HepG2 (cell line): ENCODE data around the gene WNT2. TPM values are rescaled to one million over a fixed set of nuclear protein-coding genes. Genes with fewer than 3 reads are reported as not detected.

Experiments used
- FOXM1 ChIP-seq: sonication (generic); formaldehyde crosslinking; IDR thresholded peaks from 2 replicates; pipeline ENCODE4 v1.5.0; 2020; ENCODE audit warnings: missing genetic modification reagents
- RFX1 ChIP-seq: fragments of 450-650 bp; IDR thresholded peaks from 2 replicates; pipeline ENCODE4 v1.6.1; 2017
- ZNF230 ChIP-seq: sonication (generic); formaldehyde crosslinking; IDR thresholded peaks from 2 replicates; pipeline ENCODE4 v1.4.0; 2020; ENCODE audit warnings: mild to moderate bottlenecking, missing genetic modification reagents
- ZNF605 ChIP-seq: sonication (generic); formaldehyde crosslinking; IDR thresholded peaks from 2 replicates; pipeline ENCODE4 v1.8.0; 2022; ENCODE audit warnings: mild to moderate bottlenecking, missing genetic modification reagents
- polyA plus RNA-seq, 8 experiments: library from polyadenylated mRNA; depleted of rRNA in 3 of 8; stranded (reverse) in 7 of 8; unstranded in 1 of 8; fragments of >200 nt; fragmentation: Illumina TruSeq in 4 of 8; extraction: Trizol in 4 of 8; gene quantifications; 2 replicates each; pipeline versions ENCODE4 v1.2.1 to v1.2.3, GENCODE V29; 2011 to 2016; ENCODE audit warnings: low read depth in 4 of 8, missing spikeins in 1 of 8, mixed read lengths in 1 of 8; ENCODE audit not compliant: insufficient read depth in 1 of 8
- total RNA-seq, 5 experiments: library from RNA; depleted of rRNA; stranded (reverse); fragments of >200 nt; fragmentation: Illumina TruSeq; extraction: Trizol; gene quantifications; 2 replicates each; pipeline ENCODE4 v1.2.3, GENCODE V29; 2016; ENCODE audit warnings: low read depth in 1 of 5
- TF ChIP-seq, protein P1 (sequence below): sonication (generic); formaldehyde crosslinking; IDR thresholded peaks from 2 replicates; pipeline ENCODE4 v1.5.0; 2020; ENCODE audit warnings: mild to moderate bottlenecking, missing genetic modification reagents, borderline replicate concordance
- TF ChIP-seq, protein P2 (sequence below): sonication (generic); formaldehyde crosslinking; IDR thresholded peaks from 2 replicates; pipeline ENCODE4 v1.5.0; 2020; ENCODE audit warnings: missing genetic modification reagents, mild to moderate bottlenecking, borderline replicate concordance

The WNT2 gene
- total and polyA plus RNA-seq, 2 of the 13 experiments (the other 11 are each of a cell fraction or from before 2014, with no cell fraction given), result not detected

DNA sequence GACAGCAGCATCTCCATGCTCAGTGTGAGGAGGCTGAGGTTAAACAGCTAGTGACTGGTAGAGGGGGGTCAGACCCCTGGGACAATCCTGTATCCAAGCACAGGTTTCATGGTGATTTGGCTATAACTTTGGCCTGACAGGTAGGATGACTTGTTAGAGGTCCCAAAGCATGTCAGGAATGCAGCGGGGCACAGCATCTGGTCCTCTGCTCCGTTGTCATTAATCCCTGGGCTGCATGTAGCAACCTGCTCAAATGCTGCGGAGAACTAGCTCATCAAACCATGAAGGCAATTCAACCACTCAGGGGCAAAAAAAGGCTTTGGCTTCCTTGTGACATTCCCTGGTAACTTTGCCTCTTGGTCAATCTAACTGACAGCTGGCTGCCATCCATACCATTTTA is 26.8 kb downstream of the WNT2 start (continued):
- TF ChIP-seq, protein P1, sequence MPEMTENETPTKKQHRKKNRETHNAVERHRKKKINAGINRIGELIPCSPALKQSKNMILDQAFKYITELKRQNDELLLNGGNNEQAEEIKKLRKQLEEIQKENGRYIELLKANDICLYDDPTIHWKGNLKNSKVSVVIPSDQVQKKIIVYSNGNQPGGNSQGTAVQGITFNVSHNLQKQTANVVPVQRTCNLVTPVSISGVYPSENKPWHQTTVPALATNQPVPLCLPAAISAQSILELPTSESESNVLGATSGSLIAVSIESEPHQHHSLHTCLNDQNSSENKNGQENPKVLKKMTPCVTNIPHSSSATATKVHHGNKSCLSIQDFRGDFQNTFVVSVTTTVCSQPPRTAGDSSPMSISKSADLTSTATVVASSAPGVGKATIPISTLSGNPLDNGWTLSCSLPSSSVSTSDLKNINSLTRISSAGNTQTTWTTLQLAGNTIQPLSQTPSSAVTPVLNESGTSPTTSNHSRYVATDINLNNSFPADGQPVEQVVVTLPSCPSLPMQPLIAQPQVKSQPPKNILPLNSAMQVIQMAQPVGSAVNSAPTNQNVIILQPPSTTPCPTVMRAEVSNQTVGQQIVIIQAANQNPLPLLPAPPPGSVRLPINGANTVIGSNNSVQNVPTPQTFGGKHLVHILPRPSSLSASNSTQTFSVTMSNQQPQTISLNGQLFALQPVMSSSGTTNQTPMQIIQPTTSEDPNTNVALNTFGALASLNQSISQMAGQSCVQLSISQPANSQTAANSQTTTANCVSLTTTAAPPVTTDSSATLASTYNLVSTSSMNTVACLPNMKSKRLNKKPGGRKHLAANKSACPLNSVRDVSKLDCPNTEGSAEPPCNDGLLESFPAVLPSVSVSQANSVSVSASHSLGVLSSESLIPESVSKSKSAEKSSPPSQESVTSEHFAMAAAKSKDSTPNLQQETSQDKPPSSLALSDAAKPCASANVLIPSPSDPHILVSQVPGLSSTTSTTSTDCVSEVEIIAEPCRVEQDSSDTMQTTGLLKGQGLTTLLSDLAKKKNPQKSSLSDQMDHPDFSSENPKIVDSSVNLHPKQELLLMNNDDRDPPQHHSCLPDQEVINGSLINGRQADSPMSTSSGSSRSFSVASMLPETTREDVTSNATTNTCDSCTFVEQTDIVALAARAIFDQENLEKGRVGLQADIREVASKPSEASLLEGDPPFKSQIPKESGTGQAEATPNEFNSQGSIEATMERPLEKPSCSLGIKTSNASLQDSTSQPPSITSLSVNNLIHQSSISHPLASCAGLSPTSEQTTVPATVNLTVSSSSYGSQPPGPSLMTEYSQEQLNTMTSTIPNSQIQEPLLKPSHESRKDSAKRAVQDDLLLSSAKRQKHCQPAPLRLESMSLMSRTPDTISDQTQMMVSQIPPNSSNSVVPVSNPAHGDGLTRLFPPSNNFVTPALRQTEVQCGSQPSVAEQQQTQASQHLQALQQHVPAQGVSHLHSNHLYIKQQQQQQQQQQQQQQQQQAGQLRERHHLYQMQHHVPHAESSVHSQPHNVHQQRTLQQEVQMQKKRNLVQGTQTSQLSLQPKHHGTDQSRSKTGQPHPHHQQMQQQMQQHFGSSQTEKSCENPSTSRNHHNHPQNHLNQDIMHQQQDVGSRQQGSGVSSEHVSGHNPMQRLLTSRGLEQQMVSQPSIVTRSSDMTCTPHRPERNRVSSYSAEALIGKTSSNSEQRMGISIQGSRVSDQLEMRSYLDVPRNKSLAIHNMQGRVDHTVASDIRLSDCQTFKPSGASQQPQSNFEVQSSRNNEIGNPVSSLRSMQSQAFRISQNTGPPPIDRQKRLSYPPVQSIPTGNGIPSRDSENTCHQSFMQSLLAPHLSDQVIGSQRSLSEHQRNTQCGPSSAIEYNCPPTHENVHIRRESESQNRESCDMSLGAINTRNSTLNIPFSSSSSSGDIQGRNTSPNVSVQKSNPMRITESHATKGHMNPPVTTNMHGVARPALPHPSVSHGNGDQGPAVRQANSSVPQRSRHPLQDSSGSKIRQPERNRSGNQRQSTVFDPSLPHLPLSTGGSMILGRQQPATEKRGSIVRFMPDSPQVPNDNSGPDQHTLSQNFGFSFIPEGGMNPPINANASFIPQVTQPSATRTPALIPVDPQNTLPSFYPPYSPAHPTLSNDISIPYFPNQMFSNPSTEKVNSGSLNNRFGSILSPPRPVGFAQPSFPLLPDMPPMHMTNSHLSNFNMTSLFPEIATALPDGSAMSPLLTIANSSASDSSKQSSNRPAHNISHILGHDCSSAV (CRISPR knock-in tag), result no peak
- no peak for TF ChIP-seq ZNF605 (CRISPR knock-in tag)
- TF ChIP-seq ZNF230, result no peak
- TF ChIP-seq RFX1, result no peak
- TF ChIP-seq FOXM1 (CRISPR knock-in tag), result no peak
- TF ChIP-seq, protein P2, sequence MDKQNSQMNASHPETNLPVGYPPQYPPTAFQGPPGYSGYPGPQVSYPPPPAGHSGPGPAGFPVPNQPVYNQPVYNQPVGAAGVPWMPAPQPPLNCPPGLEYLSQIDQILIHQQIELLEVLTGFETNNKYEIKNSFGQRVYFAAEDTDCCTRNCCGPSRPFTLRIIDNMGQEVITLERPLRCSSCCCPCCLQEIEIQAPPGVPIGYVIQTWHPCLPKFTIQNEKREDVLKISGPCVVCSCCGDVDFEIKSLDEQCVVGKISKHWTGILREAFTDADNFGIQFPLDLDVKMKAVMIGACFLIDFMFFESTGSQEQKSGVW, result no peak
